ENCODE measurements around the gene RLN2.
"Not testable (repeated sequence)": the region's sequence is repeated elsewhere in the genome, so short reads cannot be mapped to it uniquely, and the experiment has no call there.

Gene RLN2, protein sequence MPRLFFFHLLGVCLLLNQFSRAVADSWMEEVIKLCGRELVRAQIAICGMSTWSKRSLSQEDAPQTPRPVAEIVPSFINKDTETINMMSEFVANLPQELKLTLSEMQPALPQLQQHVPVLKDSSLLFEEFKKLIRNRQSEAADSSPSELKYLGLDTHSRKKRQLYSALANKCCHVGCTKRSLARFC

DNA sequence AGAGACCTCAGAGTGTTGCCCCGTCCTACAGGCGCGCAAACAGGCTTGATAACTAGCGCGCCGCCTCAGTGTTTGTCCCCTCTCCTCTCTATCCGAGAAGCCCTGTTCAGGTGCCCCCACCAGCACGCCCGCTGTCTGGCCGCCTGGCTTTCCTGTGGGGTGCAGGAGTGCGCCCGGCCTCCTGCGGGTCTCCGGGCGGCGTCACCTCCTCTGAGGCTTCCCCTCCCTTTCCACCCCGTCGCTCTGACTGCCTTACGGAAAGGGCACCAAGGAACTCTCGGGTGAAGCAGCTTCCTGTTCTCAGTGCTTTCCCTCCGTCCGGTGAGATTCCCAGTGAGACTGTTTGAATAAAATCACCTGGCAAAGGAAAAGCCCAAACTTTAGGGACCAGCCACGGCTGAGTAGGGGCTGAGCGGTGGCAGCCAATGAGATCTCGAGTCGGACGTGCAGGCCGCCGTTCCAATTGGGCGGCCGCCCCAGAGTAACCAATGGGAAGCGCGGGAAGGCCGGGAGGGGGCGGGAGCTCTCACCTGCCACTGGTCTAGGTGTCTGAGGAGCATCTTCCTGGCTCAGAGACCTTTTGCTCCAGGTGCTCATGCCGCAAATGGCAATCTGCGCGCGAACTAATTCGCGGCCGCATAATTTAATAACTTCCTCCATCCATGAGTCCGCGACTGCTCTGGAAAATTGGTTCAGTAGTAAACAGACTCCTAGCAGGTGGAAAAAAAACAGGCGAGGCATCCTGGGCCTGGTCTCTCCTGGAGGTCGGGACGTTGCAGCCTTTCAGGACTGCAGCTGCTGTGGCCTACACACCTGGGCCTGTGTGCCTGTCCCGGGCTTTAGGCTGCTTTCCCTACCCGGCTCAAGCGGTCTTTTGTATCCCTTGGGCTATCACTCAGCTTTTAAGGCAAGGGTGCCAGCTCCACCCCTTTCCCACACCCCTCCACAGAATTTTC is at the start of gene RLN2:
RLN2 (minus strand) TSS at position 877 of the 956 bp plus-strand sequence; CDS start at position 741, 136 bp downstream.
- in situ Hi-C loops (cut with MboI; ENCODE audit: low pct_unique_long_range_greater_than_20kb, low sequenced_read_pairs); DNase-seq: not testable (repeated sequence)

DNA sequence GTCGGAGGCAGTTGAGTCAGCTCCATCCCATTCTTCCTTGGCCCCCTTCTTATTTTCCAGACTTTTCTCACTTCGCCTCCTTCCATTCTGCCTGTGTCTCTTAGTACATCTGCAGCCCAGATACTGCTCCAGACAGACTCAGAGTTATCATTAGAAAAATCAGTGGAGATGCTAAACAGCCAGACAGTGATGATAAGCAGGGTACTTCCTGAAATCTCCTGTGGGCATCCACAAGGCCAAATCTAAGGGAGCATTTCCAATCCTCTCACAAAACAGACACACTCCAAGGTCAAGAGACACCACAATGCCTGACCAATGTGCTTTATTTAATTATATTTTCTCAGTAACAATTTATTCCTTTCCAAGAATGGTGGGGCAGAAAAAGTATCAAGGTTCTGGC is 49.7 kb upstream of the RLN2 start:
- DNase-seq: no peak
- in situ Hi-C loops (cut with MboI; ENCODE audit: low pct_unique_long_range_greater_than_20kb, low sequenced_read_pairs): no loop called here

DNA sequence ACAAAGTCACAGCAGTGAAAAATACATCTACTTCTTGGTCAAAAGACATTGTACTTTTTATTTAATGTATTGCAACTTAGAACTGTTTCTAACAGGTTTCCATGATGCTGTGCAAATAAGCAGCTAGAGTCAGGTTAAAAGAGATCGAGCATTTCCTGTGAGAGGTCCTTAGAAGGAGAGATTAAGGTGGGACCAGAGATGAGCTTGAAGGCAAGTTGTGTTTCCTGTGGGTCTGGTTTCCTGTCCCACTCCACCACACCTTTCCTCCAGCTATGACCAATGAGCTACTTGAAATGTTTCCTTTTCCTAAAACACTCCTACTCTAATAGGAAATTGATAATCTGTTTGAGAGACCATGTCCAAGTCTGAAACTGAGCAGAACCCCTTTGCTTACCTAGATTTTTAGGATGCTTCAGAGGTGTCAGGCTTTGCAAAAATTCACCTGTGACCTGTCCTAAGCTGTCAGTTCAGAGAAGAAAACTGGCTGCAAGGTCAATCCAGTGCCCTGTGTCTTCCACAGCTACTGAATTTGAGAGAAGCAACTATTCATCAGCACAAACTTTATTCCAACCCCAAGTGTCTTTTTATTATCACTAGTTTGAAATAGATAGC is 48.2 kb upstream of the RLN2 start:
- in situ Hi-C loops (cut with MboI; ENCODE audit: low pct_unique_long_range_greater_than_20kb, low sequenced_read_pairs): no loop called here
- no peak for DNase-seq

DNA sequence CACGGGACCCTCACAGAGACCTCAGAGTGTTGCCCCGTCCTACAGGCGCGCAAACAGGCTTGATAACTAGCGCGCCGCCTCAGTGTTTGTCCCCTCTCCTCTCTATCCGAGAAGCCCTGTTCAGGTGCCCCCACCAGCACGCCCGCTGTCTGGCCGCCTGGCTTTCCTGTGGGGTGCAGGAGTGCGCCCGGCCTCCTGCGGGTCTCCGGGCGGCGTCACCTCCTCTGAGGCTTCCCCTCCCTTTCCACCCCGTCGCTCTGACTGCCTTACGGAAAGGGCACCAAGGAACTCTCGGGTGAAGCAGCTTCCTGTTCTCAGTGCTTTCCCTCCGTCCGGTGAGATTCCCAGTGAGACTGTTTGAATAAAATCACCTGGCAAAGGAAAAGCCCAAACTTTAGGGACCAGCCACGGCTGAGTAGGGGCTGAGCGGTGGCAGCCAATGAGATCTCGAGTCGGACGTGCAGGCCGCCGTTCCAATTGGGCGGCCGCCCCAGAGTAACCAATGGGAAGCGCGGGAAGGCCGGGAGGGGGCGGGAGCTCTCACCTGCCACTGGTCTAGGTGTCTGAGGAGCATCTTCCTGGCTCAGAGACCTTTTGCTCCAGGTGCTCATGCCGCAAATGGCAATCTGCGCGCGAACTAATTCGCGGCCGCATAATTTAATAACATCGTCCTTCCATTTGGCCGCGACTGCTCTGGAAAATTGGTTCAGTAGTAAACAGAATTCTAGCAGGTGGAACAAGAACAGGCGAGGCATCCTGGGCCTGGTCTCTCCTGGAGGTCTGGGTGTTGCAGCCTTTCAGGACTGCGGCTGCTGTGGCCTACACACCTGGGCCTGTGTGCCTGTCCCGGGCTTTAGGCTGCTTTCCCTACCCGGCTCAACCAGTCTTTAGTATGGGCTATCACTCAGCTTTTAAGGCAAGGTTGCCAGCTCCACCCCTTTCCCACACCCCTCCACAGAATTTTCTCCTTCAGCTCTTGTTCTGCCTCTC is 34.8 kb upstream of the RLN2 start, which contains the start of gene RLN1:
RLN1 (minus strand) TSS at position 885 of the 990 bp plus-strand sequence; CDS start at position 755, 130 bp downstream.
- in situ Hi-C loops (cut with MboI; ENCODE audit: low pct_unique_long_range_greater_than_20kb, low sequenced_read_pairs); DNase-seq: not testable (repeated sequence)

DNA sequence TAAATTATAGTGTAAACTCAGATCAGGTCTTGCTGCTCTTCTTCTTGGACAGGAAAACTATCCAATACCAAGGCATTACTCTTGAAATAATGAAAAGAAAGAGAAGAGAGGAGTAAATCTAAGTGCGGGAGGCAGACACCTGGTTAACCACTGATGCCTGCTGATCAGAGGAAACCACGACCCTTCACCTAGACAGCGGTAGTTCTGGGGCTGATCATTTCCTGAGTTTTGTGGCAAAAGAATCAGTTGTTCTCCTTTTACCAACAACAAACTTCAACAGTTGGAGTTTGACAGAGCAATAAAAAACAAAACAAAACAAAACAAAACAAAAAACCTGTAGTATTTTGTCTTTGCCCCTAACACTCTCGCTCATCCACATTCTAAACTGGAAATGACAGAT is 32.2 kb upstream of the RLN2 start:
- DNase-seq: no peak
- in situ Hi-C loops (cut with MboI; ENCODE audit: low pct_unique_long_range_greater_than_20kb, low sequenced_read_pairs): no loop called here

DNA sequence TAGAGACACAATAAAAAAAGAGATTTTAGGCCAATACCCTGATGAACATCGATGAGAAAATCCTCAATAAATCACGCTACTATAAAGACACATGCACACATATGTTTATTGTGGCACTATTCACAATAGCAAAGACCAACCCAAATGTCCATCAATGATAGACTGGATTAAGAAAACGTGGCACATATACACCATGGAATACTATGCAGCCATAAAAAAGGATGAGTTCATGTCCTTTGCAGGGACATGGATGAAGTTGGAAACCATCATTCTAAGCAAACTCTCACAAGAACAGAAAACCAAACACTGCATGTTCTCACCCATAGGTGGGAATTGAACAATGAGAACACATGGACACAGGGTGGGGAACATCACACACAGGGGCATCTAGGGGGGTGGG is 26.8 kb upstream of the RLN2 start:
- DNase-seq; in situ Hi-C loops (cut with MboI; ENCODE audit: low pct_unique_long_range_greater_than_20kb, low sequenced_read_pairs): not testable (repeated sequence)

DNA sequence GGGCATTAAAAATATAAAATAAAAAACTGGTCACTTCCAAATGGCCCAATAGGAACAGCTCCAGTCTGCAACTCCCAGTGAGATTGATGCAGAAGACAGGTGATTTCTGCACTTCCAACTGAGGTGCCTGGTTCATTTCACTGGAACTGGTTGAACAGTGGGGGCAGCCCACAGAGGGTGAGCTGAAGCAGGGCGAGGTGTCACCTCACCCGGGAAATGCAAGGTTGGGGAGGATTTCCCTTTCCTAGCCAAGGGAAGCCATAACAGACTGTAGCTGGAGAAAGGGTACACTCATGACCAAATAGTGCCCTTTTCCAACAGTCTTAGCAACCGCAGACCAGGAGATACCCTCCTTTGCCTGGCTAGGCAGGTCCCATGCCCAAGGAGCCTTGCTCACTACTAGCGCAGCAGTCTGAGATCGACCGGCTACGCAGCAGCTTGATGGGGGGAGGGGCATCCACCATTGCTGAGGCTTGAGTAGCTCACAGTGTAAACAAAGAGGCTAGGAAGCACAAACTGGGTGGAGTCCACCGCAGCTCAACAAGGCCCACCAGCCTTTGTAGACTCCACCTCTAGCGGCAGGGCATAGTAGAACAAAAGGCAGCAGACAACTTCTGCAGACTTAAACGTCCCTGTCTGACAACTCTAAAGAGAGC is 22.5 kb upstream of the RLN2 start:
- DNase-seq: no peak
- in situ Hi-C loops (cut with MboI; ENCODE audit: low pct_unique_long_range_greater_than_20kb, low sequenced_read_pairs): no loop called here

DNA sequence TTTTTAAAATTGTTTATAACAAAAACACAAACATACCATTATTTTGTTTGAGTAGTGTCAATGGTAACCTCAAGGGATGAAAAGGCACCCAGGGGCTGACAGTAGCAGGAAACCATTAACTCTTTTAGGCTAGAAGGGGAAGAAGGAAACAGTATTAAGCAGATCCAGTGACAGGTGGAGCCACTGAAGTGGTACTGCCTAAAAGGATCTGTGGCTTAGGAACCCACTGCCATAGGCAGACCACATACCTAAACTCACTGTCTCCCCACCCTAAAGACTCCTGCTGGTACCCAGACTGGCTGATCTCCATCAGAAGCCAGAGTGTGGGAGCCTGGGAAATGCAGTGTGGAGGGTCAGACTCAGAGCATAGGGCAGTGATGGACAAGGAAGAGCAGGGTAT is 21.7 kb upstream of the RLN2 start:
- in situ Hi-C loops (cut with MboI; ENCODE audit: low pct_unique_long_range_greater_than_20kb, low sequenced_read_pairs): no loop called here
- DNase-seq: no peak

DNA sequence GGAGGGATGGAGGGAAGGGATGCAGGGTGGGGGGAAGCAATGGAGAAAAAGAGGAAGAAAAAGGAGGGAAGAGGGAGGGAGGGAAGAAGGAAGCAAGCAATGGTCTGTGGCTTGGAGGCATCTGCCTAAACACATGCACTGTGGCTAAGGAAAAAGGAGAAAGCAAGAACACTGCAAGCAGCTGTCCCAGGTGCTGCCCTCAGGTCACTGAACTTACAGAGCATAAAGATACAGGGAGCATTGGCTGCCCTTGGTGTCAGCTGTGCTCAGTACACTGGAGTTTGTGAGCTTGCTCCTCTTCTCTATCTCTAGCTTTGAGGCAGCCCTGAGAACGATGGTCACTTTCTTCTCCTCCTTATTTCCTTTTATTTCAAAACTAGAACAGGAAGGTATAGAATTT is 17.1 kb upstream of the RLN2 start:
- in situ Hi-C loops (cut with MboI; ENCODE audit: low pct_unique_long_range_greater_than_20kb, low sequenced_read_pairs); DNase-seq: not testable (repeated sequence)

DNA sequence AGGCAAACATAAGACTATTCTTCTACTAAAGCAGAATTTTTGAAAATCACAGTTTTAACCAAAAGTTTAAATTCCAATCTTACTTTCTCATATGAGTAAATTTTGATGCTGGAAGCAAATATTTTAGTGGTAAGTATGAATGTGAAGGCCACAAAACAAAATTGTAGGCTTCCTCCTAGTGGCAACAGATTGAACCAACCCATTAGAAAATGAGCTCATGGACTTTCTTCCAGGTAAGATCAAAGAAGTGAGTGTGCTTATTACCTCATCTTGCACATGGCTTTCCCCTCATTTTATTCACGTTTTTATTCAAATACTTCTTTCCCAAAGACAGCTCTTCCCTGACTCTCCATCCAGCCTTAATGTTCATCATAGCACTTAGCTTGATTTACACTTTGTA is 16.5 kb upstream of the RLN2 start:
- in situ Hi-C loops (cut with MboI; ENCODE audit: low pct_unique_long_range_greater_than_20kb, low sequenced_read_pairs): no loop called here
- no peak for DNase-seq

DNA sequence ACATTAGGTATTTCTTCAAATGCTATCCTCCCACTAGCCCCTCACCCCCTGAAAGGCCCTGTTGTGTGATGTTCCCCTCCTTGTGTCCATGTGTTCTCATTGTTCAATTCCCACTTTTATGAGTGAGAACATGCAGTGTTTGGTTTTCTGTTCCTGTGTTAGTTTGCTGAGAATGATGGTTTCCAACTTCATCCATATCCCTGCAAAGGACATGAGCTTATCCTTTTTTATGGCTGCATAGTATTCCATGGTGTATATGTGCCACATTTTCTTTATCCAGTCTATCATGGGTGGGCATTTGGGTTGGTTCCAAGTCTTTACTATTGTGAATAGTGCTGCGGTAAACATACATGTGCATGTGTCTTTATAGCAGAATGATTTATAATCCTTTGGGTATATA is 11.9 kb upstream of the RLN2 start:
- DNase-seq; in situ Hi-C loops (cut with MboI; ENCODE audit: low pct_unique_long_range_greater_than_20kb, low sequenced_read_pairs): not testable (repeated sequence)

DNA sequence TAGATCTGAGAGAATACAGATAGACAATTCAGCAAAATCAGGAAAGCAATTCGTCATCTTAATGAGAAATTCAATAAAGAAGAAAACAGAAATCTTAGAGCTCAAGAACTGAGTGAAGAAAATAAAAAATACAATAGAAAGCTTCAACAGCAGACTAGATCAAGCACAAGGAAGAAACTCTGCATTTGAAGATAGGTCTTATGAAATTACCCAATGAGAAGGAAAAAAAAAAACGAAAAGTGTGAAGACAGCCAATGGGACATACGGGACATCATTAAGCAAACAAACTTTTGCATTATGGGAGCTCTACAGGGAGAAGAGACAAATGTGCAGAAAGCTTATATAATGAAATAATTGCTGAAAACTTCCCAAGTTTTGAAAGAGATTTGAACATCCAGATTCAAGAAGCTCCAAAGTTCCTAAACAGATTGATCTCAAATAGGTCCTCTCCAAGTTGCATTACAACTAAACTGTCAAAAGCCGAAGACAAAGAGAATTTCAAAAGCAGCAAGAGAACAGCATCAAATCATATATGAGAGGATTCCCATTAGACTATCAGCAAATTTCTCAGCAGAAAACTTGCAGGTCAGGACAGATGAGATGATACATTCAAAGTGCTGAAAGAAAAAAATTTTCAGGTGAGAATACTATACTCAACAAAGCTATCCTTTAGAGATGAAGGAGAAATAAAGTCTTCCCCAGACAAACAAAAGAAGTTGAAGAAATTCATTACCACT is 10.8 kb upstream of the RLN2 start:
- no peak for DNase-seq
- in situ Hi-C loops (cut with MboI; ENCODE audit: low pct_unique_long_range_greater_than_20kb, low sequenced_read_pairs): no loop called here

DNA sequence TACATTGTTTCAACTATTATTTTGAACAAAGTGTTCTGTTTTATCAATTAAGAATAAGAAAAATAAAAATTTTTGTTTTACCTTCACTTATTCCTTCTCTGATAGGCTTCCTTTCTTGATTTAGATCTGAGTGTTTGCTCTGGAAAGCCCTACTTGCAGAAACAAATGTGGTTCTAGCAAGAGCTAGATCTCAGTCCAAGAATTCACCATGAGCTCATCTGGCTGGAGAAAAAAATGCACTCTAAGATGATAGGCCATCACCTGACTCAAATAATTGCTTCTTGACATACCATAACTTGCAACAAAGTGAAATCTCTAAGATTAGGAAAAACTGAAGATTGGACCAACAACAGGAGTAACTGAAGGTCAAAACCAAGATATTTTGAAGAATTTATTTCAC is 6.3 kb upstream of the RLN2 start:
- in situ Hi-C loops (cut with MboI; ENCODE audit: low pct_unique_long_range_greater_than_20kb, low sequenced_read_pairs): no loop called here
- no peak for DNase-seq

DNA sequence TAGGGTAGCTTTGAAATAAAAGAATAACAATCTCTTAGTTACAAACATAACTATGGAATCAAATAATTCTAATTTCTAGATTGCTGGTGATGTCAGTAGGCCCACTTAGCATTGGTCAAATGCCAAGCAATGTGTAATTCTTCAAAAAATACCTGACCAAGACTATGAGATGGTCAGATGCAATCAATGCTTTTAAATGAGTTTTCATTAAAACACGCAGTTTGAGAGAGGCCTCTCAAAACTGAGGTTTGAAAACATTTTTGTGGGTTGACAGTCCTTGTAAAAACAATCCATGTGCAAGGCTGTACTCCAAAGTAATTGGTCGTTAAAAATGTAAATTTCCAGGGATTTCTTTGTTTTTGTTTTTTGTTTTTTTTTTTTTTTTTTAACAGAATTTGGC is 1.2 kb upstream of the RLN2 start:
- in situ Hi-C loops (cut with MboI; ENCODE audit: low pct_unique_long_range_greater_than_20kb, low sequenced_read_pairs): no loop called here
- no peak for DNase-seq

DNA sequence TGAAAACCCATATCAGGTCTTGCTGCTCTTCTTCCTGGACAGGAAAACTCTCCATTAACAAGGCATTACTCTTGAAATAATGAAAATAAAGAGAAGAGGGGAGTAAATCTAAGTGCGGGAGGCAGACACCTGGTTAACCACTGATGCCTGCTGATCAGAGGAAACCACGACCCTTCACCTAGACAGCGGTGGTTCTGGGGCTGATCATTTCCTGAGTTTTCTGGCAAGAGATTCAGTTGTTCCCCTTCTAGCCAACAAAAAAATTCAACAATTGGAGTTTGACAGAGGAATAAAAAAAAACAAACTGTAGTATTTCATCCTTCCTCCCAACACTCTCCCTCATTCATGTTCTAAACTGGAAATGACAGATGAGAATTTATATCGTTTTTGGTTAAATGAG is 3.0 kb downstream of the RLN2 start:
- in situ Hi-C loops (cut with MboI; ENCODE audit: low pct_unique_long_range_greater_than_20kb, low sequenced_read_pairs): no loop called here
- DNase-seq: no peak

DNA sequence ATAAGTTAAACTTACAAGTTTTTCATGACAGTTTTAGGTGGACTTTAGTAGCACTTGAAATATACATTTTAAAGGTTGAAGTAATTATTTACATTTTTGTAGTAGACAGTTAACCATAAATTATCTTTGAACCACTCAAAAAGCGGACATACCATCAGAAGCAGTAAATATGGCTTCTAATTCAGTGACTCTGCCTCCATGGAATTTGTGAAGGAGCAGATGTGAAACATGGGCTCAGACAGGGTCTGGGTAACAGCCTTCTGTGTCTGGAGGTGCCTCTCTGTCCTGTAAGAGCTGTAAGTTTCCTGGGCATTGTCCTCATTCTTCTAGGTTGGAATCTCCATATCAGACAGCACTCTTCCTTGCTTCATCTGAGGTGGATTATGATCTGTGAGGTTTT is 12.4 kb downstream of the RLN2 start:
- in situ Hi-C loops (cut with MboI; ENCODE audit: low pct_unique_long_range_greater_than_20kb, low sequenced_read_pairs): loop anchor here (25.0 kb wide), 1 partner anchor 105 kb away; the partner anchor contains the start of gene INSL6
- DNase-seq: no peak

DNA sequence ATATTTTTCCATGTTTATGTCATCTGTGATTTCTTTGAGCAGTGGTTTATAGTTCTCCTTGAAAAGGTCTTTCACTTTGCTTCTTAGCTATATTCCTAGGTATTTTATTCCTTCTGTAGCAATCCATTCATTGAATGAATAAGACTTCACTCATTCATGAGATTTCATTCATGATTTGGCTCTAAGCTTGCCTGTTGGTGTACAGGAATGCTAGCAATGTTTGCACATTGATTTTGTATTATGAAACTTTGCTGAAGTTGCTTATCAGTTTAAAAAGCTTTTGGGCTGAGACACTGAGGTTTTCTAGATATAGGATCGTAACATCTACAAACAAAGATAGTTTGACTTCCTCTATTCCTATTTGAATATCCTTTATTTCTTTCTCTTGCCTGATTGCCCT is 15.9 kb downstream of the RLN2 start:
- in situ Hi-C loops (cut with MboI; ENCODE audit: low pct_unique_long_range_greater_than_20kb, low sequenced_read_pairs): loop anchor here (25.0 kb wide), 1 partner anchor 101 kb away; the partner anchor contains the start of gene INSL6
- no peak for DNase-seq

DNA sequence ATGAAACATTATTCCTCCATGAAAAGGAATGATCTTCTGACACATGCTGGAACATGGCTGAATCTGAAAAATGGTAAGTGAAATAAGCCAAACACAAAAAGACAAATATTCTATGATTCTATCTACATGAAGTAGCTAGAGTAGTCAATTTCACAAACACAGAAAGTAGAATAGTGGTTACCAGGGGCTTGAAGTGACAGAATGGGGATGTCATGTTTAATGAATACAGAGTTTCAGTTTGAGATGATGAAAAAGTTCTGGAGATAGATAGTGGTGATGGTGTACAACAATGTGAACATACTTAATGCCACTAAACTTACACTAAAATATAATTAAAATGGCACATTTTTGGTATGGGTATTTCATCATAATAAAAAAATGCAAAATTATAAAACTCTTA is 18.3 kb downstream of the RLN2 start:
- DNase-seq: no peak
- in situ Hi-C loops (cut with MboI; ENCODE audit: low pct_unique_long_range_greater_than_20kb, low sequenced_read_pairs): loop anchor here (25.0 kb wide), 1 partner anchor 99 kb away; the partner anchor contains the start of gene INSL6
